ENCODE results near the gene LUC7L. TPM values are rescaled to one million over a fixed set of nuclear protein-coding genes. Genes with fewer than 3 reads are reported as not detected.
"Not testable (repeated sequence)": the region's sequence is repeated elsewhere in the genome, so short reads cannot be mapped to it uniquely, and the experiment has no call there.

Gene LUC7L
- total RNA-seq, 1 donor from 2014 or later: 231 TPM

GRCh38 chr16:177394-177822 is 51.8 kb downstream of the LUC7L start:
- Histone ChIP-seq H2AFZ (replicated peaks) (no peak overlapping the region), H3K9ac (no peak overlapping the region), H4K20me1 (ENCODE audit: low read depth) (peaks cover 66% of the 10 kb centered on the region), H3K27me3 (peaks cover 82% of the 10 kb centered on the region), H3K4me1 (no peaks in the 10 kb centered on the region), H3K79me2 (ENCODE audit: low read depth) (no peaks in the 10 kb centered on the region), H3K27ac (no peak overlapping the region), H3K9me3 (ENCODE audit: low read depth) (no peaks in the 10 kb centered on the region), H3K36me3 (no peaks in the 10 kb centered on the region), H3K4me2 (no peak overlapping the region), H3K4me3 (no peak overlapping the region), H3F3A (ENCODE audit: low read depth) (peaks cover 30% of the 10 kb centered on the region)
- H3K4me3 Mint-ChIP-seq: peak overlapping the region; percentile 63
- peaks cover 10% of the 10 kb centered on the region for H3K4me1 Mint-ChIP-seq
- peaks cover 2% of the 10 kb centered on the region for H3K9me3 Mint-ChIP-seq
- H3K27me3 Mint-ChIP-seq (ENCODE audit: insufficient read depth, low read depth): peaks cover 50% of the 10 kb centered on the region
- no peaks in the 10 kb centered on the region for H3K36me3 Mint-ChIP-seq
- no peak overlapping the region for H3K27ac Mint-ChIP-seq
- TF ChIP-seq EZH2phosphoT487 (IDR thresholded peaks at IDR 0.05) (peak; percentile 86), EZH2 (IDR thresholded peaks at IDR 0.05) (peak; percentile 95), CTCF (IDR thresholded peaks at IDR 0.05) (no peak)
- peak; percentile 39 for DNase-seq (ENCODE audit: low spot score)

GRCh38 chr16:176477-177382 is 52.5 kb downstream of the LUC7L start, which contains the start of gene HBA1:
TSS of gene HBA1 (plus strand) at chr16:176680. CDS start at chr16:176717, 37 bp downstream.
- Mint-ChIP-seq H3K27me3 (ENCODE audit: insufficient read depth, low read depth) (peaks cover 50% of the 10 kb centered on the region), H3K4me3 (peak within 1 kb of the TSS; percentile 63)
- not testable (repeated sequence) for H3K79me2 ChIP-seq (ENCODE audit: low read depth); H3K4me3 ChIP-seq; H3K9ac ChIP-seq; H3K4me2 ChIP-seq; H2AFZ ChIP-seq (replicated peaks); H3K9me3 Mint-ChIP-seq; H3K36me3 ChIP-seq; H3K4me1 Mint-ChIP-seq; H3K36me3 Mint-ChIP-seq; H3K27ac ChIP-seq; H3K27ac Mint-ChIP-seq; H3K9me3 ChIP-seq (ENCODE audit: low read depth); H3K4me1 ChIP-seq; DNase-seq (ENCODE audit: low spot score)
- peaks cover 64% of the 10 kb centered on the region for H4K20me1 ChIP-seq (ENCODE audit: low read depth)
- TF ChIP-seq EZH2phosphoT487 (IDR thresholded peaks at IDR 0.05) (peak; percentile 91), EZH2 (IDR thresholded peaks at IDR 0.05) (peak; percentile 94)
- peaks cover 87% of the 10 kb centered on the region for H3K27me3 ChIP-seq
- H3F3A ChIP-seq (ENCODE audit: low read depth): peaks cover 25% of the 10 kb centered on the region

GRCh38 chr16:176006-176405 is 53.2 kb downstream of the LUC7L start:
- peaks cover 63% of the 10 kb centered on the region for H4K20me1 ChIP-seq (ENCODE audit: low read depth)
- not testable (repeated sequence) for H3K4me3 Mint-ChIP-seq; DNase-seq (ENCODE audit: low spot score); H3K4me2 ChIP-seq; H3K27ac ChIP-seq; H3K4me3 ChIP-seq; H3K9ac ChIP-seq; H3K79me2 ChIP-seq (ENCODE audit: low read depth); H3K9me3 Mint-ChIP-seq; H2AFZ ChIP-seq (replicated peaks); H3K27ac Mint-ChIP-seq; H3K36me3 ChIP-seq; H3K9me3 ChIP-seq (ENCODE audit: low read depth); H3K36me3 Mint-ChIP-seq; H3K4me1 Mint-ChIP-seq; H3K4me1 ChIP-seq
- peaks cover 89% of the 10 kb centered on the region for H3K27me3 ChIP-seq
- H3K27me3 Mint-ChIP-seq (ENCODE audit: insufficient read depth, low read depth): peaks cover 53% of the 10 kb centered on the region
- H3F3A ChIP-seq (ENCODE audit: low read depth): peaks cover 18% of the 10 kb centered on the region
- TF ChIP-seq EZH2 (IDR thresholded peaks at IDR 0.05) (peak; percentile 10), EZH2phosphoT487 (IDR thresholded peaks at IDR 0.05) (peak; percentile 32)

GRCh38 chr16:175011-175949 is 54.0 kb downstream of the LUC7L start:
- no peak overlapping the region for H3K27ac ChIP-seq
- H3K9ac ChIP-seq: no peak overlapping the region
- DNase-seq (ENCODE audit: low spot score): no peak
- Mint-ChIP-seq H3K27me3 (ENCODE audit: insufficient read depth, low read depth) (peaks cover 60% of the 10 kb centered on the region), H3K36me3 (peaks cover 3% of the 10 kb centered on the region), H3K27ac (no peak overlapping the region), H3K4me3 (peak overlapping the region; percentile 53), H3K4me1 (peaks cover 10% of the 10 kb centered on the region), H3K9me3 (peaks cover 5% of the 10 kb centered on the region)
- no peaks in the 10 kb centered on the region for H3K36me3 ChIP-seq
- no peak for TF ChIP-seq EZH2 (IDR thresholded peaks at IDR 0.05)
- TF ChIP-seq EZH2phosphoT487 (IDR thresholded peaks at IDR 0.05): no peak
- no peak for TF ChIP-seq CTCF (IDR thresholded peaks at IDR 0.05)
- H3F3A ChIP-seq (ENCODE audit: low read depth): peaks cover 12% of the 10 kb centered on the region
- no peak overlapping the region for H2AFZ ChIP-seq (replicated peaks)
- H3K27me3 ChIP-seq: peaks cover 89% of the 10 kb centered on the region
- no peak overlapping the region for H3K4me3 ChIP-seq
- H3K79me2 ChIP-seq (ENCODE audit: low read depth): no peaks in the 10 kb centered on the region
- no peak overlapping the region for H3K4me2 ChIP-seq
- no peaks in the 10 kb centered on the region for H3K4me1 ChIP-seq
- no peaks in the 10 kb centered on the region for H3K9me3 ChIP-seq (ENCODE audit: low read depth)
- H4K20me1 ChIP-seq (ENCODE audit: low read depth): peaks cover 63% of the 10 kb centered on the region
